Neural progenitor cell (in vitro differentiated cells): Measurements from ENCODE around the gene SIGLEC1. TPM values are rescaled to one million over a fixed set of nuclear protein-coding genes. Genes with fewer than 3 reads are reported as not detected.

Source experiments
- DNase-seq: peaks from one replicate; pipeline ENCODE4 v3.0.0-alpha.2; 2016; ENCODE audit warnings: low spot score
- H2AFZ ChIP-seq: fragments of 200-600 bp; sonication (generic); replicated peaks from 2 replicates; pipeline ENCODE4 v1.6.1; 2016; ENCODE audit warnings: antibody characterized with exemption
- H3F3A ChIP-seq: fragments of 200-600 bp; sonication (generic); 2 replicates; pipeline ENCODE4 v1.6.1; 2016; ENCODE audit warnings: antibody characterized with exemption, low read depth
- H3K27ac ChIP-seq: fragments of 200-600 bp; sonication (generic); 2 replicates; pipeline ENCODE4 v1.5.1; 2016; ENCODE audit warnings: mild to moderate bottlenecking
- H3K27me3 ChIP-seq: fragments of 200-600 bp; sonication (generic); 2 replicates; pipeline ENCODE4 v1.6.1; 2016; ENCODE audit warnings: mild to moderate bottlenecking, moderate library complexity
- H3K36me3 ChIP-seq: fragments of 200-600 bp; sonication (generic); 2 replicates; pipeline ENCODE4 v1.5.1; 2016
- H3K4me1 ChIP-seq: fragments of 200-600 bp; sonication (generic); 2 replicates; pipeline ENCODE4 v1.6.1; 2016; ENCODE audit warnings: mixed run types
- H3K4me2 ChIP-seq: fragments of 200-600 bp; sonication (generic); 2 replicates; pipeline ENCODE4 v1.6.1; 2016
- H3K4me3 ChIP-seq: fragments of 200-600 bp; sonication (generic); 2 replicates; pipeline ENCODE4 v1.5.1; 2016
- H3K79me2 ChIP-seq: fragments of 200-600 bp; sonication (generic); 2 replicates; pipeline ENCODE4 v1.6.1; 2016; ENCODE audit warnings: low read depth
- H3K9ac ChIP-seq: fragments of 200-600 bp; sonication (generic); 2 replicates; pipeline ENCODE4 v1.6.1; 2016
- H3K9me3 ChIP-seq: fragments of 200-600 bp; sonication (generic); 2 replicates; pipeline ENCODE4 v1.5.1; 2016; ENCODE audit warnings: low read depth
- H4K20me1 ChIP-seq: fragments of 200-600 bp; sonication (generic); 2 replicates; pipeline ENCODE4 v1.6.1; 2016; ENCODE audit warnings: low read depth
- H3K27ac Mint-ChIP-seq: 3 replicates; pipeline ENCODE4 v1.8.0; 2021; ENCODE audit warnings: mixed read lengths
- H3K27me3 Mint-ChIP-seq: 2 replicates; pipeline ENCODE4 v1.8.0; 2022; ENCODE audit warnings: low read depth, mild to moderate bottlenecking, inconsistent platforms, moderate library complexity, mixed read lengths; ENCODE audit not compliant: insufficient read depth
- H3K36me3 Mint-ChIP-seq: 3 replicates; pipeline ENCODE4 v1.8.0; 2021; ENCODE audit warnings: mixed read lengths
- H3K4me1 Mint-ChIP-seq: 3 replicates; pipeline ENCODE4 v1.8.0; 2021; ENCODE audit warnings: mixed read lengths
- H3K4me3 Mint-ChIP-seq: 3 replicates; pipeline ENCODE4 v1.8.0; 2021; ENCODE audit warnings: mild to moderate bottlenecking, moderate library complexity, mixed read lengths
- H3K9me3 Mint-ChIP-seq: 3 replicates; pipeline ENCODE4 v1.8.0; 2020; ENCODE audit warnings: mixed read lengths
- CTCF ChIP-seq: fragments of 200-600 bp; sonication (generic); IDR thresholded peaks from 2 replicates; pipeline ENCODE4 v1.5.1; 2017; ENCODE audit warnings: antibody characterized with exemption, mild to moderate bottlenecking
- EZH2 ChIP-seq: fragments of 200-600 bp; sonication (generic); IDR thresholded peaks from 2 replicates; pipeline ENCODE4 v1.6.1; 2017; ENCODE audit warnings: antibody characterized with exemption, mild to moderate bottlenecking, moderate library complexity
- EZH2phosphoT487 ChIP-seq: fragments of 200-600 bp; sonication (generic); IDR thresholded peaks from 2 replicates; pipeline ENCODE4 v1.6.1; 2017; ENCODE audit warnings: antibody characterized with exemption
- total RNA-seq: library from RNA; depleted of rRNA; stranded (reverse); fragments of >200 nt; gene quantifications from 2 replicates; pipeline ENCODE4 v1.2.3, GENCODE V29; 2015; ENCODE audit warnings: low replicate concordance

Gene SIGLEC1
- total RNA-seq, 1 donor from 2014 or later = not detected

DNA sequence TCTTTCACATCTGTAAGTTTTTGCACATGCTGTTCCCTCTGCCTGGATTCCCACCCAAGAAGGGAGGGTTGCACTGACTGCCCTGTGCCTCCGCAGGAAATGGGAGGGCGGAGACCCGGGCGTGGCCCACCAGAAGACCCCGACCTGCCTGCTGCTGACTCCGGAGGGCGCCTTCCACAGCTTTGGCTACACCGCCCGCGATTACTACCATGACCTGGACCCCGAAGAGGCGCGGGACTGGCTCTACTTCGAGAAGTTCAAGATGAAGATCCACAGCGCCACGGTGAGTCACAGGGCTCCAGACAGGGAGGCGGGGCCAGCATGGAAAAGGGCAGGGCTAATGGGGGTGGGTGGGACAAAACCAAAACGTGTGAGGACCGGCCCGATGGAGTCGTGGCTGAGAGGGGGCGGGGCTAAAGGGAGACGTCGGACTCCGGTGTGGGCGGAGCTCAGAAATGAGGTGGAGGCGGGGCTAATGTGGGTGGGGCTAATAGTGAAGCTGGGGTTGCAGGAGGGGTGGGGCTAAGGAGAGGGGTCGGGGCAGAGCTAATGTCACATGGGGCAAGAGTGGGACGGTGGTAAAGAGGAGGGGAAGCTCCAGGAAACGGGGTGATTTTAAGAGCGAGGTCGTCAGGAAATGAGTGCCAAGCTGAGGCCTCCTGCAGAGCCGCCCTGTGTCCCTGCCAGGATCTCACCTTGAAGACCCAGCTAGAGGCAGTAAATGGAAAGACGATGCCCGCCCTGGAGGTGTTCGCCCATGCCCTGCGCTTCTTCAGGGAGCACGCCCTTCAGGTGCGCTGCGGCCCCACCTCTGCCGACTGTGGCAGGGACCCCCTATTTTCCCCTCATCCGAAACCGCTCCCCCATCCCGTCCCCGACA is 32.6 kb upstream of the SIGLEC1 start:
- H3K27me3 Mint-ChIP-seq = peaks cover 28% of the 10 kb centered on the region
- peak; percentile 95 for DNase-seq
- H3K4me3 Mint-ChIP-seq = peak overlapping the region; percentile 10
- peaks cover 3% of the 10 kb centered on the region for H3K4me1 Mint-ChIP-seq
- peaks cover 7% of the 10 kb centered on the region for H3K9me3 Mint-ChIP-seq
- Histone ChIP-seq H3K9ac (no peak overlapping the region), H3K4me1 (peaks cover 2% of the 10 kb centered on the region), H3K36me3 (no peaks in the 10 kb centered on the region), H3K4me3 (peak overlapping the region; percentile 51), H3F3A (no peaks in the 10 kb centered on the region), H3K4me2 (peak overlapping the region; percentile 76), H2AFZ (peak overlapping the region; percentile 76), H3K9me3 (no peaks in the 10 kb centered on the region), H3K79me2 (no peaks in the 10 kb centered on the region), H3K27ac (no peak overlapping the region), H4K20me1 (peaks cover 2% of the 10 kb centered on the region), H3K27me3 (peaks cover 69% of the 10 kb centered on the region)
- TF ChIP-seq EZH2 (no peak), CTCF (peak; percentile 11), EZH2phosphoT487 (no peak)
- no peak overlapping the region for H3K27ac Mint-ChIP-seq
- no peaks in the 10 kb centered on the region for H3K36me3 Mint-ChIP-seq

- TF ChIP-seq CTCF = no peak
- Mint-ChIP-seq H3K4me1 (peaks cover 10% of the 10 kb centered on the region), H3K27ac (no peak overlapping the region), H3K9me3 (peaks cover 7% of the 10 kb centered on the region), H3K27me3 (peaks cover 26% of the 10 kb centered on the region), H3K36me3 (no peaks in the 10 kb centered on the region), H3K4me3 (no peak overlapping the region)
- no peaks in the 10 kb centered on the region for H3K79me2 ChIP-seq
- no peak overlapping the region for H3K4me3 ChIP-seq
- no peak overlapping the region for H3K27ac ChIP-seq
- H3K27me3 ChIP-seq = peaks cover 59% of the 10 kb centered on the region
- no peaks in the 10 kb centered on the region for H4K20me1 ChIP-seq
- DNase-seq = no peak
- no peaks in the 10 kb centered on the region for H3F3A ChIP-seq
- H3K4me1 ChIP-seq = peaks cover 5% of the 10 kb centered on the region
- no peaks in the 10 kb centered on the region for H3K36me3 ChIP-seq
- H3K9ac ChIP-seq = no peak overlapping the region
- H3K4me2 ChIP-seq = no peak overlapping the region
- H2AFZ ChIP-seq = no peak overlapping the region
- no peaks in the 10 kb centered on the region for H3K9me3 ChIP-seq
These were observed 31.6 kb upstream of the SIGLEC1 start for GRCh38 chr20:3744037-3744436.

GRCh38 chr20:3743251-3743650 is 30.9 kb upstream of the SIGLEC1 start:
- Mint-ChIP-seq H3K4me1 (peaks cover 16% of the 10 kb centered on the region), H3K36me3 (no peaks in the 10 kb centered on the region), H3K9me3 (peaks cover 7% of the 10 kb centered on the region), H3K4me3 (no peak overlapping the region), H3K27me3 (peaks cover 20% of the 10 kb centered on the region), H3K27ac (no peak overlapping the region)
- peaks cover 51% of the 10 kb centered on the region for H3K27me3 ChIP-seq
- H3F3A ChIP-seq = no peaks in the 10 kb centered on the region
- H3K36me3 ChIP-seq = no peaks in the 10 kb centered on the region
- H4K20me1 ChIP-seq = no peaks in the 10 kb centered on the region
- peaks cover 5% of the 10 kb centered on the region for H3K4me1 ChIP-seq
- no peaks in the 10 kb centered on the region for H3K79me2 ChIP-seq
- H3K9me3 ChIP-seq = no peaks in the 10 kb centered on the region
- no peak overlapping the region for H3K27ac ChIP-seq
- no peak overlapping the region for H2AFZ ChIP-seq
- H3K4me3 ChIP-seq = no peak overlapping the region
- H3K4me2 ChIP-seq = no peak overlapping the region
- no peak overlapping the region for H3K9ac ChIP-seq
- TF ChIP-seq CTCF (no peak), EZH2phosphoT487 (no peak), EZH2 (no peak)
- no peak for DNase-seq
